ENCODE data around the gene RPEL1.
A peak's percentile ranks its signal among the peaks of the same experiment; 100 is the strongest.

RPEL1 gene

GRCh38 chr10:103273041-103273441 lies 27.4 kb downstream of the RPEL1 start:
- no peak for TF ChIP-seq CTCF (conservative IDR thresholded peaks at IDR 0.05; ENCODE audit: control insufficient read depth, insufficient read depth, low read depth, low read length)
- no peak overlapping the region for H3K4me3 ChIP-seq (ENCODE audit: control insufficient read depth, low read depth, low read length)

GRCh38 chr10:103276251-103276895 lies 30.7 kb downstream of the RPEL1 start:
- no peak overlapping the region for H3K4me3 ChIP-seq (ENCODE audit: control insufficient read depth, low read depth, low read length)
- no peak for DNase-seq (ENCODE audit: low read depth)
- no peak for TF ChIP-seq CTCF (conservative IDR thresholded peaks at IDR 0.05; ENCODE audit: control insufficient read depth, insufficient read depth, low read depth, low read length)

More at GRCh38 chr10:103273041-103273441, 27.4 kb downstream of the RPEL1 start:
- peak; percentile 100 for DNase-seq (ENCODE audit: low read depth)

DNA sequence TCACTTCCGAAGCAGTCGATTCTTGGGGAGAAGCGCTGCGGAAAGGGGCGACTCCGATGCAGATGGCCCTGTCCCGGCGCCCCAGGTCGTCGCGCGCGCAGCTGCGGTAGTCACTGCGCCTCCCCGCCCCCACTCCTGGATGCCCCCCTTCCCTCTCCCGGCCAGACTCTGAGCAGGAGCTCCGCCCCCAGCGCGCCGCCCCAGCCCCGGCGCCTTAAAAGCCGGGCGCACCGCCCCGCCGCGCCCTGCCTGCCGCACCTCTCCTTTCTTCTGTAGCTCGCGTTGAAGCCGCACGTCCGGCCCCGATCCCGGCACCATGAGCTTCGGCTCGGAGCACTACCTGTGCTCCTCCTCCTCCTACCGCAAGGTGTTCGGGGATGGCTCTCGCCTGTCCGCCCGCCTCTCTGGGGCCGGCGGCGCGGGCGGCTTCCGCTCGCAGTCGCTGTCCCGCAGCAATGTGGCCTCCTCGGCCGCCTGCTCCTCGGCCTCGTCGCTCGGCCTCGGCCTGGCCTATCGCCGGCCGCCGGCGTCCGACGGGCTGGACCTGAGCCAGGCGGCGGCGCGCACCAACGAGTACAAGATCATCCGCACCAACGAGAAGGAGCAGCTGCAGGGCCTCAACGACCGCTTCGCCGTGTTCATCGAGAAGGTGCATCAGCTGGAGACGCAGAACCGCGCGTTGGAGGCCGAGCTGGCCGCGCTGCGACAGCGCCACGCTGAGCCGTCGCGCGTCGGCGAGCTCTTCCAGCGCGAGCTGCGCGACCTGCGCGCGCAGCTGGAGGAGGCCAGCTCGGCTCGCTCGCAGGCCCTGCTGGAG lies 31.4 kb downstream of the RPEL1 start, which contains the start of gene INA:
Gene INA (plus strand): TSS at position 243 of the 817 bp plus-strand sequence. CDS start 74 bp downstream, at position 317.
- TF ChIP-seq CTCF (conservative IDR thresholded peaks at IDR 0.05; ENCODE audit: control insufficient read depth, insufficient read depth, low read depth, low read length) = no peak
- H3K4me3 ChIP-seq (ENCODE audit: control insufficient read depth, low read depth, low read length) = no peak within 1 kb of the TSS
- peak; percentile 30 for DNase-seq (ENCODE audit: low read depth)

- no peak overlapping the region for H3K4me3 ChIP-seq (ENCODE audit: control insufficient read depth, low read depth, low read length)
- no peak for DNase-seq (ENCODE audit: low read depth)
- TF ChIP-seq CTCF (conservative IDR thresholded peaks at IDR 0.05; ENCODE audit: control insufficient read depth, insufficient read depth, low read depth, low read length) = no peak
Observed at GRCh38 chr10:103277713-103278536, 32.2 kb downstream of the RPEL1 start.

GRCh38 chr10:103278537-103278823 lies 32.8 kb downstream of the RPEL1 start:
- no peak for TF ChIP-seq CTCF (conservative IDR thresholded peaks at IDR 0.05; ENCODE audit: control insufficient read depth, insufficient read depth, low read depth, low read length)
- H3K4me3 ChIP-seq (ENCODE audit: control insufficient read depth, low read depth, low read length) = no peak overlapping the region
- DNase-seq (ENCODE audit: low read depth) = no peak

DNA sequence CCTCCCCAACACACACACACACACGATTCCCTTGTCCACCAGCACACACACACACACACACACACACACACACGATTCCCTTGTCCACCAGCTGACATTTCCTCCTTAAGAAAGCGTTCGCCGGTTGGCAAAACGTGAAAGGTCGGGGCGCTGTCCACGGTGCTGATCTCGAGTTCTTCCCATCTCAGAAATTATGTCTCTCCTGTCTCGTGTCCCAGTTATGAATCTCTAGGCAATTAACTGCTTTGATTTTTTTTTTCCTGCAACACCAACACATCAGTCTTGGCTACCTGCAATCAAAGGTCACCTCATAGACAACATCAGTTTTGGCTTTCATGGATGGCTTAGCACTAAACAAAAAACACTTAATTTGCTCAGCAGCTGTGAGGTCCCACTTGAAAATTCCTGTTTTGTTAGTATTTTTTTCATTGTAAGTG lies 33.2 kb downstream of the RPEL1 start:
- no peak for TF ChIP-seq CTCF (conservative IDR thresholded peaks at IDR 0.05; ENCODE audit: control insufficient read depth, insufficient read depth, low read depth, low read length)
- no peak overlapping the region for H3K4me3 ChIP-seq (ENCODE audit: control insufficient read depth, low read depth, low read length)
- peak; percentile 48 for DNase-seq (ENCODE audit: low read depth)
